HG02973 (cell line): ENCODE measurements around the gene MBL2.

Experiments used
- ATAC-seq: cut with Tn5 transposase; IDR thresholded peaks from one replicate; pipeline ENCODE4 v1.9.1; 2021; ENCODE audit warnings: moderate library complexity; ENCODE audit not compliant: unreplicated experiment

The MBL2 gene

DNA sequence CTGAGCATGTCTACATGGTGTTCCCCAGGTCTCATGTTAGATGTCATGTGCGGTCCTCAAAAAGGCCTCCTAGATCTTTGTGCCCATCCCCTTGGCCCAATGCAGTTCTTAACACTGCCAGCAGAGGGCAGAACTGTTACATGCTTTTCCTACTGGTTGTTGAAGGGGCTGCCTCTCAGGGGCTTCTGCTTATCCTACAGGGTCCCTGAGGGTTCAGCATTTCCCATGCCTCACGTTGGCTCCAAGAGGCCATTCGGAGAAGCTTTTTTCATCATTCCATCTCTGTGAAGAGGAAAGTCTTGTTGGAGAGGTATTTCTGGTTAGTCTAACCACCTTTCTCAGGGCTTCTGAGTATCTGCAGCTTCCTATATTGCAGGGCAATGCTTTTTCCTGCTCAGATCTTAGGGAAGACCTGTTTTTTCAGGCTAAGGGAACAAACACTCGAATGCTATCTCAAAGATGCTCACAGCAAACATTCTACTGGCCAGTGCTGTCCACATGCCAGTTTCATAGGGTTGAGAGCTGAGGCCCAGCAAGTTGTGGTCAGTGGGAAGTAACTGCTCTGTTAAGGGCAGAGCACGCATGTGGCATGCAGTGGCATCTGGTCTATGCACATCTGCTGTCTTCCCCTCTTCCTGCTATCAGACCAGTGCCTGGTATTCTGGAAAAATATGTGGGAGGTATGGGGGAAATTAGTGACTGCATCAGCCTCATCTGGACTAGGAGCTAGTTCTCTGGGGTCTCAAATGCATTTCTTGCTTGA lies 31.5 kb downstream of the MBL2 start:
- peak; percentile 70 for ATAC-seq

- ATAC-seq = no peak
Measured at GRCh38 chr10:52740155-52740549, 32.4 kb downstream of the MBL2 start.

DNA sequence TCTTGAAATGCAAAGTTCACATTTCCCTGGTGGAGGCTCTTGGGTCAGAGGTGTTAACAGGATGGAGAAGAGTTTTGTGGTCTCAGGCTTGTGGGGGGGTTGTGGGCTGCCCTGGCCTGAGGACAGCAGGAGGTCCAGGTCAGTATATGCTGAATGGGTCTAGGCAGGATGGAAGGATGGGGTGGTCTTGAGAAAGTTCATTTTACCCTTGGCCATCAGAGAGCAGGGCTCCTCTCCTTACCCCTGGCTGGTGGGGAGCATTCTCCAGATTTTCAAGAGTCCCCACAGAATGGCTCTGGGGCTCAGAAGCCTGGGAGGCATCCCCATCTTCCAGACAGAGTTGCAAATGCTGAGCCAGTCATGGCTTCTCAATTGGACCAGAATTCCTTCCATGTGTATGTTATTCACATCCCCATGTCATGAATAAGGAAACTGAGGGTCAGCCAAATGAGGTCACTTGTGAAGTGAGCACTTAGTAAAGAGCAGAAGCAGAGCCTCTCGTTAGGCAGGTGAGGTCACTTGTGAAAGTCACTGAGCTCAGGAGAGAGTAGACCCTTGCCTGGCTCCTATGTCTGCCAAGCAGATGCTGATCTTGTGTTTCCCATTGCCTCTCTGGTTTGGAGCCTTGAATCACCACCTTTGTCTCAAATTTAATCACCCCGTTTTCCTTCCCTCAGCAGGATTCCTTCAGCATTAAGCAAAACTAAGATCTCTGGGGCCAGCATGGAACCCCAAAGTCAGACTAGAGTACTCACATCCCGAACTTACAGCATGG lies 33.0 kb downstream of the MBL2 start:
- no peak for ATAC-seq

GRCh38 chr10:52738951-52739350 lies 33.6 kb downstream of the MBL2 start:
- ATAC-seq = no peak

- no peak for ATAC-seq
Measured at GRCh38 chr10:52729271-52730104, 43.1 kb downstream of the MBL2 start.

DNA sequence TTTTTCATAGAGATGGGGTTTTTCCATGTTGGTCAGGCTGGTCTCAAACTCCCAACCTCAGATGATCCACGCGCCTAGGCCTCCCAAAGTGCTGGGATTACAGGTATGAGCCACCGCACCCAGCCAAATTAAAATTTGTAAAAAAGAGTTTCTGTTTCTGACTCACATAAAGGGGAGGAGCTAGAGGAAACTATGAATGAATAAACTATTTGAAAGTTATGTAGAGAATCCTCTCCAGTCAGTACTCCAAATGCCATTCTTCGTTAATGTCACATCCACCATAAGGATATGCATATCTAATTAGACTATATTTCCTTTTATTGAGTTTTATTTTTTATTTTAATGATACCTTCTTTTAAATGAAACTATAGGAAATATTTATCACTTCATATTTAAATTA lies 52.6 kb downstream of the MBL2 start:
- ATAC-seq = no peak
